Stimulated activated CD8-positive, alpha-beta memory T cell treated with anti-CD3 and anti-CD28 coated beads, Interleukin-7, amount 100 ng/mL, for 1 hour (primary cell): ENCODE data around the gene UFD1.
"Not testable (repeated sequence)": the region's sequence is repeated elsewhere in the genome, so short reads cannot be mapped to it uniquely, and the experiment has no call there.

Experiments used
- DNase-seq, 2 donors: peaks; one replicate each; pipeline ENCODE4 v3.0.0-alpha.2; 2020; ENCODE audit warnings: low read depth in 2 of 2

UFD1 gene

GRCh38 chr22:19448739-19449421 lies 30.1 kb downstream of the UFD1 start:
- no peak for DNase-seq

GRCh38 chr22:19448076-19448607 lies 30.9 kb downstream of the UFD1 start:
- DNase-seq = no peak

GRCh38 chr22:19447330-19448075 lies 31.5 kb downstream of the UFD1 start, which contains the start of gene C22orf39:
Gene C22orf39, minus strand, starts transcription at chr22:19447711. Its CDS starts 23 bp downstream, at chr22:19447688.
- peak; percentile 73 to 77 for DNase-seq

- no peak for DNase-seq
Measured at GRCh38 chr22:19446603-19447329, 32.2 kb downstream of the UFD1 start.

GRCh38 chr22:19445279-19445982 lies 33.6 kb downstream of the UFD1 start:
- not testable (repeated sequence) for DNase-seq

- no peak for DNase-seq
Measured at GRCh38 chr22:19443544-19444211, 35.3 kb downstream of the UFD1 start.

GRCh38 chr22:19442166-19442565 lies 36.8 kb downstream of the UFD1 start:
- DNase-seq = no peak

- no peak for DNase-seq
Measured at GRCh38 chr22:19440411-19441195, 38.4 kb downstream of the UFD1 start.

GRCh38 chr22:19438298-19438697 lies 40.7 kb downstream of the UFD1 start:
- no peak for DNase-seq

- not testable (repeated sequence) for DNase-seq
Measured at GRCh38 chr22:19436444-19437161, 42.4 kb downstream of the UFD1 start.

- DNase-seq = no peak
Measured at GRCh38 chr22:19434829-19435580, 44.0 kb downstream of the UFD1 start.

- DNase-seq = no peak
Measured at GRCh38 chr22:19434401-19434800, 44.6 kb downstream of the UFD1 start.

- DNase-seq = peak; percentile 65 to 74
Measured at GRCh38 chr22:19432133-19432851, 46.7 kb downstream of the UFD1 start, which contains the start of gene MRPL40. Gene MRPL40, plus strand, starts transcription at chr22:19432545. Its CDS starts 10 bp downstream, at chr22:19432555.

GRCh38 chr22:19431649-19432132 lies 47.3 kb downstream of the UFD1 start, which contains the start of gene HIRA:
Gene HIRA, minus strand, starts transcription at chr22:19431733. Its CDS starts 257 bp downstream, at chr22:19431476.
- DNase-seq = peak; percentile 78 to 81

- DNase-seq = no peak
Measured at GRCh38 chr22:19430890-19431541, 48.0 kb downstream of the UFD1 start.

- no peak for DNase-seq
Measured at GRCh38 chr22:19429950-19430889, 48.8 kb downstream of the UFD1 start.
